NCI-H1417 treated with DMSO at 0.1 percent for 48 hours (cell line): ENCODE results near the gene NPY.

Source experiments
- DNase-seq: peaks from one replicate; lab custom pipeline; 2025; lab: John Stamatoyannopoulos, UW

Gene NPY

GRCh38 chr7:24316340-24316739 lies 32.4 kb downstream of the NPY start:
- no peak for DNase-seq

- DNase-seq, result no peak
Observed at GRCh38 chr7:24318326-24318725, 34.3 kb downstream of the NPY start.

GRCh38 chr7:24319209-24319608 lies 35.2 kb downstream of the NPY start:
- DNase-seq, result no peak

GRCh38 chr7:24323961-24324480 lies 40.0 kb downstream of the NPY start:
- no peak for DNase-seq

- no peak for DNase-seq
Observed at GRCh38 chr7:24325708-24326107, 41.7 kb downstream of the NPY start.

GRCh38 chr7:24328050-24328449 lies 44.1 kb downstream of the NPY start:
- DNase-seq, result no peak

- DNase-seq, result no peak
Observed at GRCh38 chr7:24328894-24329293, 44.9 kb downstream of the NPY start.

GRCh38 chr7:24334012-24334411 lies 50.0 kb downstream of the NPY start:
- no peak for DNase-seq

- no peak for DNase-seq
Observed at GRCh38 chr7:24334627-24335026, 50.6 kb downstream of the NPY start.

GRCh38 chr7:24336461-24336860 lies 52.5 kb downstream of the NPY start:
- DNase-seq, result no peak

GRCh38 chr7:24337180-24337579 lies 53.2 kb downstream of the NPY start:
- DNase-seq, result no peak

- DNase-seq, result no peak
Observed at GRCh38 chr7:24339575-24339974, 55.6 kb downstream of the NPY start.

- no peak for DNase-seq
Observed at GRCh38 chr7:24340727-24341126, 56.7 kb downstream of the NPY start.
